AG08395 (cell line): ENCODE data around the gene RNF4.

Experiments used
- DNase-seq: peaks from one replicate; pipeline ENCODE4 v3.0.0; 2012; ENCODE audit warnings: mixed read lengths, low spot score

The RNF4 gene

DNA sequence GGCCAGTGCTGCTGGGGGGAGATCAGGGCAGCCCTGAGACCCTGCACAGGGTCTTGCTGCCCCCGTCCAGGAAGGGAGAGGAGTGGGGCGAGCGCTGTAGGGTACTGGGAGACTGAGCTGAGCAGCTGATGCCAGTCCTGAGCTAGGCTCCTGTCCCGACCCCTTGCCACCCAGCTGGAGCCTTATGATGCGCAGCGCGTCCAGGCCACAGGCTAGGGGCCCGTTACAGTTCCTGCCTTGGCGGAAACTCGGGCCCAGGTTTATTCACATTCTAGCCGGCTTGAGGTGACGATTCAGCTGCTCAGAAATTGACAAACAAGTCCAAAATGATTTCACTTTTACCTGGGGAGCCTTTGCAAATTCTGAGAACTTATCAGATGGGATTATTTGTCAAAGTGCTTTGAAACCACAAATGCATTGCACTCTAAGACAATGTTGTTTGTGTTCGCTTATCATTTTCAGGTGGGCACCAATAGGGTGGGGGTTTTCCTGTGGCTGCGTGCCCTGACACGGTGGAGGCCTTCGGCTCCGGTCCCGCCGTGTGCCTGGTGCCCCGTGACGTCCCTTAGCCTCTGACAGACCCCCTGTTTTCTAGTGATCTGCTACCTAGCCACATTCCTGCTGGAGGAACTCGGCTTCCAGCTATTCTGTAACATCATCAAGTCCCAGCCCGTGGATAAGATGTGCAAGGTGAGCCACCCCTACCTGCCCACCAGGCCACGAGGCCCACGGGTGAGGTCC is 31.3 kb upstream of the RNF4 start:
- DNase-seq, result no peak

DNA sequence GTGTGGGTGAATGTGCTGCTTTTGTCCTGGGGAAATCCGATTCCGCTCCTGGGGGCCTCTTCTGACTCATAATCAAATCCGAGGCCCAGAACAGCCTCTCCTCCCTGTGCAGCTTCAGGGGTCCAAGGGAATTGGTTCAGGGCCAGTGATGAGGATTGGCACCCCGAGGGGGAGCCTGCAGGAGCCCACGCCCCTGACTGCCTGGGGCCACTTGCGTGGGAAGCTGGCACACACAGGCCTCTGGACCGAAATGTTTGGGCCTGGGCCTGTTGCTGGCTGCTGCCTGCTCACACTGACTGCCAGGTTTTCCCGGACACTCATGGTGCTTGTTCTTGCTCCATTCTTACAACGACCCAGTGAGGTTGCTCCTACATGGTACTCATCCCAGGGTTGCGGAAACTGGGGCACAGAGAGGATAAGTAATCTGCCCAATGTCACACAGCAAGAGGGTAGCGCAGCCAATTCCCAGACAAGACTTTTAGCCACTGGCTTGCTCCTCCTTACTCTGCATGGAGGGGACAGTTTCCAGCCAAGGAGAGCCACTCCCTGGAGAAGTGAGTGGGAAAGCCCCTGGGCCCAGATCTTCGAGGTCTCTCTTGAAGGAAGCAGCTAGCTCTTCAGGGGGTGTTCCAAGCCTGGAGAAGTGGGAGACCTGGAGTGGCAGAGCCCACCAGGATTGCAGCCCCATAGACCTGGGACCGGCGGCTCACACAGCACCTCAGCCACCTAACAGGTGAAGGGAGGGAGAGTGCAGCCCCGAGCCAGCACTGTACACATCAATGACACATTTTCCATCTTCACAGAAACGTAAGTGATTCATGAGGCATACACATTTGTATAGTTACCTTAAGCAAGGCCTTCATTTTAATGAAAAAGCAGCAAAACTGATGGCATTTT is 29.8 kb upstream of the RNF4 start:
- no peak for DNase-seq

DNA sequence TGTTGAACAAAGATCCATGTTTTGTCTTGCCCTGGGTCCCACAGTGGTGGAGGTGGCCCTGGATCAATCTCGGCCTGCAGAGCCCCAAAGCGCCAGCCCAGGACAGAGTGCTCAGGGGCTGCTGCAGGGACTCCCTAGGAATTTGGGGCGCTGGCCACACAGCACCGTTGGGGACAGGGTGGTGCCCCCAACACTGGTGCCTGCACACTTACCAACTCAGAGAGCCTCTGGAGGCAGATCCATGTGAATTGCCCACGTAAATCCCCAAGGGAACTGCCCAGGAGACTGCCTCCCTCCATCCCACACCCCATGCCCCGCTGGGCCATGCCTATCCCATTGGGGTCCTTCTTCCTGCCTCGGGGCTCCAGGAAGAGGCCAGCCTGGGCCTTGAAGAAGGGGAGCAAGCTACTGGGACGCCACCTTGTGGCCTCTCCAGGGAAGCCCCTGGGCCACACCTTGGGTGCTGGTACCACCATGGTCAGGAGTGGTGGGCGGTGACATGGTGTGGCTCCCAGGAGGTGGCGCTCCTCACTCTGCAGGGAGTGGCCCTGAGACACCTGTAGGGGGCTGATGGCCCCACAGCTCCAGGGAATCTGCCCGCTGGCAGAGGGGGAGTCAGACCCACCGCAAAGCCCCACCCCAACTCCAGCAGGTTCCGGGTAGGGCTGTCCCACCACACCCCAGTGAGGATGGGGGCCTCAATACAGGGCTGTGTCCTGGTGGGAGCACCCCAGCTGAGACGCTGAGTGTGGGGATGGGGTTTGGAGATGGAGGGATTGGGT is 27.3 kb upstream of the RNF4 start:
- DNase-seq, result peak; percentile 64

DNA sequence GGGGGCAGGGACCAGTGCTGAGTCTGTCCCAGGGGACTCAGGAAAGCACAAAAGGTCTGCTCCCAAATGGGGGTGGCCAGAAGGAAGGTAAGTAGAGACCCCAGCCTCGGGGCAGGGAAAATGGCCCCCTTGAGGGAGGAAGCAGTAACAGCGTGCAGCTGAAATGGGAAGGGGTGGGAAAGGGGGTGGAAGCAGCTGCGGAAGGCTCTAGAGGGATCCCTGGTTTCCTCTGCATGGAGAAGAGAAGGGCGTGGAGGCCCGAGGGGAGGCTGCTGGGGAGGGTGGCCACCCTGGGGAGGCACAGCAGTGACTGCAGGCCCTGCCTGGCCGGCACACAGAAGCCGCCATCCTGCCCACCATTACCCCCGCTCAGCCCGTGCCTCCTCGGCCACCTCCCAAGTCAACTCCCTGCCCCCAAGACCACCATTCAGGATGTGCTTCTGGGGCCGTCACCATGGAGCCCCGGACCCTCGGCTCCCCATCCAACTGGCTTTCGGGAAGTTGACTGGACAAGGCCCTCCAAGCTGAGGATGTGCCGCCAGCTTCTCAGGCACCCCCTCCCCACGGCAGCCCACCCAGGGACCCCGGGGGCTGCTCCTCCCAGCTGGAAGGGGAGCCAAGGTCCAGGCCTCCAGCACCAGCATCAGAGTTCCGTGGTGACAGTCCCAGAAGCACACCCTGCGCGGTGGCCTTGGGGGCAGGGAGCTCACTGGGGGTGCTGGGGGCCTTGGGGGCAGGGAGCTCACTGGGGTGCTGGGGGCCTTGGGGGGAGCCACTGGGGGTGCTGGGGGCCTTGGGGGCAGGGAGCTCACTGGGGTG is 26.5 kb upstream of the RNF4 start:
- DNase-seq, result no peak

DNA sequence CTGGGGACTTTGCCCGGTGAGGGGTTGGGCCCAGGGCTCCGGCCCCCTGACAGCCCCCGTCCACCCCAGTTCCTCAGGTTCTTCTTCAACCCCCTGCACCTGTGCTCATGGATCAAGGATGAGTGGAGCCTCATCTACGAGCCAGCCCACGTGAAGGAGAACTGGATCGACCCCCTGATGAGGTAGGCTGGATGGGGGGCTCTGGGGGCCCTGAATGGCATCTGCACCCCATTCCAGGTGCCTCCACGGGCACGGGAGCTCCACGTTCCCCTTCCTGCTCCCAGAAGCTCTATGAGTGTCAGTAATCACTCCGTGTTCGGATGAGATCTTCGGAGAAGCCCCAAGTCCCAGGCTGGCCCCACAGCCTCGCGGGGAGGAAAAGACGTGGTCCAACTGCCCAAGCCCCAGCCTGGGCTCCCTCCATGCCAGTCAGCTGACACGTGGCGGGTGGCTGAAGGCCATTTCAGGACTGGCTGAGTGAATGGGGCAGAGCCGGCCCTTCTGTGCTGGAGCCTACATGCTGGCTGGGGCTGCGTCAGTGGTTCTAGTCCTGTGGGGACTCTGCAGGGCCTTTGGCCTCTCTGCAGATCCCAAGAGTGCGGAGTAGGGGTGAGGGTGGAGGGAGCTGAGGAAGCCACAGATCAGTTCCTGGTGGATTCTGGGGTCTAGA is 25.7 kb upstream of the RNF4 start:
- DNase-seq, result no peak

DNA sequence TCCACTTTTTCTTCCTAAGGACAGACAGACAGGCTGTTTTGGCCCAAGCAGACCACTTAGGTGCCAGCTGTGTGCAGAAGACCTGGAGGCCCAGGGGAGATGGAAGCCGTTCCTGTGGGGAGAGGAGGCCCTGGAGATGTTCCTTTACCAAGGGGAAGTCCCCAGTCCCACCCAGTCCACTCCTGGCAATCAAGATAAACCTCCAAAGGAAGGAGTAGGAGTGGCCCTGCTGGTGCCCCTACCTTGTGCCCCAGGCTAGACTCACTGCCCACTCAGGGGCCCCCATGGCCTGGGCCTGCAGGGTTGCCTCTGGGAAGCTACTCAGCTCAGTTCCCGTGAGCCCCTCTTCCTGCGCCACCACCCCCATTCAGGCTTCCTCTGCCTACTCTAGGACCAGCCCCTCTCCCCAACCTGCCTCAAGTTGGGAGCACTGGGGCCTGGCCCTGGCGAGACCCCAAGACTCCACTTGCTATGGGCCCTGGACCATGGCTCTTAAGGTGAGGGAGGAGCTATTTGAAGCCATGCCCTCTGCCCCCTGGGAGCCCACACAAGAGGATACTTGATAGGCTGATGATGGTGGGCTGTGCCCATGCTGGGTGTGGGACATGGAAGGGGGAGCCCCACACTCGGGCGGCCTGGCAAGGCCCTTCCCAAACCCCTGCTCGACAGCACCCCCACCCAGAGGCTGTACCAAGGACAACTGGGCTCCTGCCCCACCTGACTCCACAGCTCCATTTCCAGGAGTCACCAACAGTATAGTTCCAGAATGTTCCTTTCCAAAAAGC is 24.8 kb upstream of the RNF4 start:
- no peak for DNase-seq

DNA sequence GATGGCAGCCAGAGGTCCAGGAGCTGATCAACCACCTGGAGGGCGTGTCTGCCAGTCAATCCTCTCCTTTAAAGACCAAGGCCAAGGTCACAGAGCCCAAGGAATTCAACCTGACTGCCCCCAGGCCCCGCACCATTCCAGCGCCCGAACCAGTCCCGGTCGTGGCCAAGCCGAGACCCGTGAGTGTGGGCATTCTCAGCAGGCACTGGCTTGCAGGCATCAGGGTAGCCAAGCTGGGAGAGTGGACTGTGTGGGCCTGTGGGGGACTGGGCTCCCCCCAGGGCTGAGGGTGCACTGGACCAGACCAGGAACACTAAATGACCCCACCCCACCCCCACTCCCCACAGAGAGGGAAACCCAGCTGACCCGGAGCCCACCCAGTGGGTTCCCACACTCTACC is 23.8 kb upstream of the RNF4 start:
- no peak for DNase-seq

DNA sequence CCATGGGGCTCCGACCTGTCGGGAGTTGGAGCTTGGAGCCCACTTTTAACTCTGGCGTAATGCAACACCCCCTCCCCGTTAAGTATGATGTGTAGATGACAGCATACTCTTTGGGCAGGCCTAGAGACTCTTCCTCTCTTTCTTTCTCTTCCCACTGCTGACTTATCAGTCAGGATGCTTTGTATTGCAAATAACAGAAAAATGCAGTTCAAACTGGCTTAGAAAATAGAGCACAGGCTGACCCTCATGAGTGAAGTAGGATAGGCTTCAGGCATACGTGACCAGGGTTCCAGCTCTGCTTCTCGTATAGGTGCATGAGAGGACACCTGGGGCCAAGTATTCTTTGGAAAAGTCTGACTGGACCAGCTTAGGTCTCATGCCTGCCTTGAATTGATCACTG is 23.3 kb upstream of the RNF4 start:
- DNase-seq, result no peak

DNA sequence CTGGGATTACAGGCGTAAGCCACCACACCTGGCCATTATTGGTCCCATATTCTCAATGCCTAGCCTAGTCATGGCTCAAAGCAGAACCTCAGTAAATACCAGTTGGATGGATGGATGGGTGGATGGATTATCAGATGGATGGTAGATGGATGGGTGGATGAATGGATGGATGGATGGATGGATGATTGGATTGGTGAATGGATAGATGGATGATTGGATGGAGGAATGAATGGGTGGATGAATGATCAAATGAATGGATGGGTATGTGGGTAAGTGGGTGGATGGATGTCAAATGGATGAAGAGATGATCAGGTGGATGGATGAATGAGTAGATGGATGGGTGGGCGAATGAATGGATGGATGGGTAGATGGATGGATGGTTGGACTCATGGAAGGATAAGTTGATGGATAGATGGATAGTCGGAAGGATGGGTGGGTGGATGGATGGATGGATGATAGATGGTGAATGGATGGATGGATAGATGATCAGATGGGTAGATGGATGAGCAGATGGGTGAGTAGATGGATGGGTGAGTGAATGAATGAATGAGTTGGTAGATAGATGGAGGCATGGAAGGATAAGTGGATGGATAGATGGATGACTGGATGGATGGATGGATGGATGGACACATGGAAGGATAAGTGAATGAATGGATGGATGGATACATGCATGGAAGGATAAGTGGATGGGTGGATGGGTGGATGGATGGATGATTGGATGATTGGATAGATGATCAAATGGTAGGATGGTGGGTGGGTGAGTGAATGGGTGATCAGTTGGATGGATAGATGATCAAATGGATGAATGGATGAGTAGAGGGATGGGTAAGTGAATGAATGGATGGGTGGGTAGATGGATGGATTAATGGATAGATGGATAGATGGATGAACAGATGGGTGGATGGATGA is 22.0 kb upstream of the RNF4 start:
- no peak for DNase-seq

DNA sequence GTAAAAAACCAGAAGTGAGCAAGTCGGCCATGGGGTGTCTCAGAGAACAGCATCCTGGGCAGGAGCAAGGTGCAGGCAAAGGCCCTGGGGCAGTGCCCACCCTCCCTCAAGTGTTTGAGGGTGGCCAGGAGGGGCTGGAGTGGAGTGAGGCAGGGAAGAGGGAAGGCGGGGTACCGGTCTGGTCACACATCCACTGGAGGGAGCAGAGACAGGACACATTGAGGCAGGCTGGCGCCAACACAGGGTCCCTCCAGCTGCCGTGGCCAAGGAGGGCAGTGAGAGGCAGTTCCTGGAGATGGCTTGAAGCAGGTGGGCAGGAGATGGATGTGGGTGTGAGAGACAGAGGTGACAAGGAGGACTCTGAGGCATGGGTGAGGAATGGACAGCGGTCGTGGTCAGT is 20.3 kb upstream of the RNF4 start:
- DNase-seq, result no peak

DNA sequence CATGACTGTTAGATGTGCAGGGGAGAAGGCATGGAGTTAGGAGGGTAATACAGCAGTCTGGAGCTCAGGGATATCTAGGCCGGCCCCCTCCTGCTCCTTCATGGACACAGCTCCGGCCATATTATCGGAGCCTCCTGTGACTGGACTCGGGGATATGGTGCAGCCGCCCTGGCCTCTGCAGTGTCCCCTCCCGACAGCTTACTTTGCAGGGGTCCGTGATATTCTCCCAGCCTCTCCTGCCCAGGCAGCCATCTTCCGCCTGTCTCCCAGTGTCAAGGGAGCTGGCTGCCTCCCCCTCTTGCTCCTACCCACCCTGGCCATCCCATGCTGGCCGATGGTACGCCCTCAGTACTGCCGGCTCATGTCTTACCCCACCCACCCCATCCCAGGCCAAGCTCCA is 19.9 kb upstream of the RNF4 start:
- DNase-seq, result no peak

DNA sequence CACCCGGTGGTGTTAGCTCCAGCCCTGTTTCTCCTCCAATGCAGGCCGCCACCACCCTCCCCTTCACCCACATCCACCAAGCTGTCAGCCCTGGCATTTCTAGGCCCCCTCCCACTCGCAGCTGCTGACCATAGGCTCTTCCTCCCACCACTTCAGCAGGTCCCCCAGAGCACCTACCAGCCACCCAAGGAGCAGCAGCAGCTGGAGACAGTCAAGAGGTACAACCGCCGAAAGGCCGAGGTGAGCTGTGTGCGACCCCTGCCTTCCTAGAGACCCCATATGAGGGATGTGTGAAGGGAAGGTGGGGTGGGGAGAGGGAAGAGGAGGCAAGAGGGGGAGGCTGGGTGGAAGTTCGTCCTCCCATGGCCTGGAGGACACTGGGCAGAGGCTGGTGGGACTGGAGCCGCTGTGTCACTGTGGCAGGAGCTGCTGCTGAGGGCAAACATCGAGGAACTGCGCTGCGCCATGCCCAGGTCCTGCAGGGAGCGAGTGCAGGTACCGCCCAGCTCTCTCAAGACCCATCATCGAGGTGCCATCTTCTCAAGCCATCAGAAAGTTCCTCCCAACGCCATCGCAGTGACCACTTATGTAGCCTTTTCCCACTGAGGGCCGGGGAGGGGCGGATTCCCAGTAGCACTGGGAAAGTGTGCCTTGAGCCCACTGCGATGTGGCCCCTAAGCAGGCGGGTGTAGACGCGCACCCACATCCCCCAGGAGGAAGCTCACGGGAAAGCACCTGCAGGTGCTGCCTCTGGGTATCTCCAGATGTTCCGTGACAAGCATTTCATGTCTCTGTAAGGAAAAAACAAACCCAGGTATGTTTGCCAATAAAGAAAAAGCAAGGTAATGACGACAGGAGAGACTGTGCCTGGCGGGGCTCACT is 19.2 kb upstream of the RNF4 start:
- no peak for DNase-seq

DNA sequence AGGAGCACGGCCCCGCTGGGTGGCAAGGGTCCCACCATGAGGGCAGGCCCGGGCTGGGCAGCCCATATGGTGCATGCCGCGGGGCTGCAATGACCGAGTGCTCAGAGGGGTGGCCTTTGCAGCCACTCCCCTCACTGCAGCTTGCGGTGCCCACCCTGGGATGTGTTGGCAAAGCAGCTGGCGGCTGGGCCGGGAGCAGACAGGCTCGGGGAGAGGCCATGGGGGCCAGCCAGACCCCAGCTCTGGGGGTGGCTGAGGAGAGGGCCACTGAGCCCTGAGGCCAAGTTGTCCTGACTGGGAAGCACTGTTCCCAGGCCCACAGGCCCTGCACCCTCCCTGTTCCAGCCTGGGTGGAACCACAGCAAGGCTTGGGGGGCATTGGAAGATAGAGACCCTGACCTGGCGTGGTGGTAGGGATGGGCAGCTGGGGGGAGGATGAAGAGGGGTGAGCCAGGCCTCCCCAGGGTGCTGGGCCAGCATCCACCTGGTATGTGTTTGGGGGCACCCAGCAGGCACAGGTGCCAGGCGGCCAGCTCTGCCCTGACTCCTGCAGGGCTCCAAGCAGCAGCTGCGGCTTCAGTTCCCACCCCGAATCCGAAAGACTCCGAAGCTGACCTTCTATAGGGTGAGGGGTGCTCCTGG is 18.4 kb upstream of the RNF4 start:
- DNase-seq, result no peak

DNA sequence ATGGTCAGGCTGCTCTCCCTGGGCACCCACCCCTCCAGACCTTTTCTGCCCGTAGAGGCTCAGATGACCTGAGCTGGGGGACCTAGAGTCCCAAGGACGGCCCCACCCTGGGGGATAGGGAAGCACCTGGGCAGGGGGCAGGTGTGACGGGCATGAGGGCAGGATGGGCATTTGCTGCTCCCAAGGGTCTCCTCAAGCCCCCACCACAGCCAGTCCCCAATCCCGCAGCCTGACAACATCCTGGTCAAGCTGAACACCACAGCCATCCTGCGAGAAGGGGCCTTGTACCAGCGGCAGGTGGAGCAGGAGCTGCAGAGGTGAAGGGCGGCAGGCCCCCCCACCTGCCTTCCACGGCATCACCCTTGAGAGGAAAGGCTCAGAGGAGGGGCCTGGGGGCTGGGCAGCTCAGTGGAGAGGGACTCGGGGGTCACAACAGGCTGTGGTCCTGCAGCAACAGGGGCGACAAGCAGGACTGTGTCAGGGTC is 17.8 kb upstream of the RNF4 start:
- no peak for DNase-seq

DNA sequence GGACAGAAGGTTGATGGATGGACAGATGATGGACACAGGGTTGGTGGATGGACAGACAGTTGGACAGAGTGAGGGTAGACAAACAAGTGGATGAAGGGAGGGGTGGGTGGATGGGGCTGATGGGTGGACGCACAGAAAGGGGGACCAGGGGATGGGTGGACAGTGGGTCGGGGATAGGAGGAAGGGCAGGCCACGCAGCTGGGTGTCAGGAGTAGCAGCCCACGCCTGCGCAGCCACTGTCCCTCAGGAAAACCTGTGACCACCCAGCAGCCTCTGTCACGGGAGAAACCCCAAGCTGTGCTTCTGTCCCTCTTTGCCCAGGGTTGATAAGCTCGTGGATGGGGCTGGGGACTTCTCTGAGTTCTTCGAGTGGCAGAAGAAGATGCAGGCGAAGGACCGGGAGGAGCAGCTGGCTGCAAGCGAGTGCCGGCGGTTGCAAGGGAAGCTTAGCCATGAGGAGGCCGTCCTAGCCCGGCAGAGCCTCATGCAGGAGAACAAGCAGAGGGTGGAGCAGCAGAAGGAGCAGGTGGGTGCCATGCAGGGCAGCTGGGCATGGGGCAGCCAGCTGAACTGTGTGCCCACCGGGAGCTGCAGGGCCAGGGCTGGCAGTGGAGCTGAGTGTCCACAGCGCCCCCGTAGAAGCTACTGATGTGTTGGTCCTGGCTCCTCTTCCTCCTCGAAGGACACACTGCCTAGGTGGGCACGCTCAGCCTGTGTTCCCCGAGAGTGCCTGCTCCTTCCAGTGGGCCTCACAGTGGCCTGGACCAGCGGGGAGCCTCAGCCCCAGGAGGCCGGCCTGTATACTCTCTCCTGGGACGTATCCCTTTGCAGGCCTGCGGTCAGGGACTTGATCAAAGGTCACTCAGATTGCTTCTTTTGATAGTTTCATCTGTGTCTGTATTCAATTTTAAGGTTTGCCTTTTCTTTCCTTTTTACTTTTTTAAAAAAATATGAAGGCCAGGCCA is 16.8 kb upstream of the RNF4 start:
- DNase-seq, result no peak

DNA sequence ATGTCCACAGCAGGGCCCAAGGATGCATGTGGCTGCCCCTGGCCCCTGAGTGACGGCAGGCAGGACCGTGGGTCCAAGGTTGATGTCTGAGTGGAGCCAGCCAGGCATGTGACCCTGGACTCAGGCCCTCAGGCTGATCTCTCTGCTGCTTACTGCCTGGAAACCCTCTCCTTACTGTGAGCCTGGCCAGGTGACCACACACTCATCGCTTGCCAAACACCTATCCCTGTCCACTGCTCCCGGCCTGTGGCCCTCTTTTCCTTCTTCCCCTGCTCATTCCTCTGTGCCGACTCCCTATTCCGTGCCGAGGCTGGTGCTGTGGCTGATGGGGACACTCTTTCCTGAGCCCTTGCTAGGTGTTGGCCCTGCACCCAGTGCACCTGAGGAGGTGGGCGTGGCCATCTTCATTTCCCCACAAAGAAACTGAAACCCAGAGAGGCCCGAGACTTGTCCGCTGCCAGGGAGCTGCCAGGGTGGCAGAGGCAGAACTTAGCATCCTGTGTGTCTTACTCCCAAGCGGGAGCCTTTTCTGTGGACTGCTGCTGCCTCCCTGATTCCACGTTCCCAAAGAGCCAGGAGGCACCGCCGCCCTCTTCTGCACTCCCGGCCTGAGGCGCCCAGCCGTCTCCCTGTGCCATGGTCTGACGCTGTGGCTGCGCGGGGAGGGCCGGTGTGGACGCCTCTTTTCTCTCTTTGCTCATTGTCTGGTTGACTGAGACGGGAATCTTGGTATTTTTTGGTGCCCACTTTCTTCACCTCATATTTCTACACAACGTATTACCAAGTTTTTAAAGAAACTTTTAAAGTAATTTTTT is 11.2 kb upstream of the RNF4 start:
- DNase-seq, result no peak
